Muscle of arm (tissue), 12 donors: Measurements from ENCODE around the gene ITGA7. TPM values are rescaled to one million over a fixed set of nuclear protein-coding genes. Genes with fewer than 3 reads are reported as not detected.

Experiments
- DNase-seq: peaks from one replicate; pipeline ENCODE4 v3.0.0-alpha.2; 2013
- polyA plus RNA-seq, 12 donors: library from polyadenylated mRNA; unstranded; fragments of 120-200 nt; gene quantifications; one replicate each; pipeline ENCODE4 v1.2.1, GENCODE V29; 2013; ENCODE audit not compliant: insufficient read length in 12 of 12

The ITGA7 gene
- polyA plus RNA-seq, 12 donors = 185 to 513 (median 349) TPM

DNA sequence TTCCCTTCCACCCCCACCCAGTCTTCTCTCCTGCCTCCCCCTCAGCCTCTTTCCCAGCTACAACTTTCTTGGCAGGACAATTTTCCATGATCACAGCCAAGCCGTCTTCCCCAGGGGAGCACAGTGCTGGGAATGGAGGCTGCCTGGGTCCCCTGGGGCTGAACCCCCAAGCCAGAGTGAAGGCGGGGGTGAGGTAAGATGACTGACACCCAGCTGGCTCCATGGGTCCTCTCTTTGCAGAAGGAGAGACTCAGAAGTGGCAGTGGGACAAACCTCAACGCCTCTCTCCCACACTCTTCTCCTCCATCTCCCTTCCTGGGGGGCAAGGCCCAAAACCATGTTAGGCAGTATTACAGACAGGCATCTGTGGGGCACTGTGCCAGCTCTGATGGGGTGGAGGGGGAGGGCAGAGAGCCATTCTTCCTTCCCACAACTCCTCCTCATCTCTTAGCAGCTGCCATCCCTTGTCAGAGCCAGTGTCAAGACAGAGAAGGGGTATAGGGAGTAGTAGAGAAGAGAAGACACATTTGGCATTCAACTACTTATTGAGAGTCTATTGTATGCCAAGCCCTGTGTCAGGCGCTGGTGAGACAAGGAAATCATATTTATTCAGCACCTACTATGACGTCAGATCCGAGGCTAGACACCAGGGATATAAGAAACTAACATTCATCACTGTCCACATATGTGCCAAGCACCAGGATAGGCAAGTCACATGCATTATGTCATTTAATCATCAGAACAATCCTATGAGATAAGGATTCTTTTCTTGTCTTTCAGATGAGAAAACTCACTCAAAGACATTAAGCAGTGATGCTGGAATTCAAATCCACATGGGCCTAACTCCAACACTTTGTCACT, 3.6 kb downstream of the ITGA7 start:
- no peak for DNase-seq

DNA sequence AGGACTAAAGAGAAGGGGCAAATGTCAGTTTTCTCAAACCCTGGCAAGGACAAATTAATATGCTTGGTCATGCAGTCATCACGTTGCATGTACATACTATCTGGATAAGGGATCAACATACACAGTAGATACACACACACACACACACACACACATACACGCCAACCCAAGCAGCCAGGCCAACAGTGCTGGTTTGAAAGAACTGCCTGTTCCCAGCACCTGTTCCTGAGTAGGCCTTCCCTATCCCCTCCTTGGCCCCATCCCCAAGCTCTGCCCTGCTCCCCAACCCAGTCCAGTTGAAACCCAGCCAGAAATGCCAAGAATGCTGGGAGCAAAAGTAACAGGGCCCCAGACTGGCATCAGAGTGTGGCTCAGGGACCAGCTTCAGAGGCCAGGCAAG, 4.4 kb downstream of the ITGA7 start:
- no peak for DNase-seq

DNA sequence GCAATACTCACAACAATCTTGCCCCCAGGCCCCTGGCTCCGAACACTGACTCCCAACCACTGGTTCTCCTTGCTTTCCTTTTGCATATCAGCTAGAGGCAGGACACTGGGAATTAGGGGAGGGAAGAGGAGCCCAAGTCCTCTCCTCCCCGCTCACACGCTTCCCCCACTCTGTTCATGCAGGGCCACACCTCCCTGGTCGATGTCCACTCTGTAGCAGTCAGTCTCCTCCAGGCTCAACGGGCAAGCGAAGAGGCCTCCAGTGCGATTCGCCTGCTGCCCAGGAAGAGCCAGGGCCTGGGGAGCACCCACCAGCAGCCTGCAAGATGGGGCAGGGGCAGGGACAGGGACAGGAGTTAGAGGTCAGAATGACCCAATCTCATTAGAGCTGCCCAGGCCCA, 4.8 kb downstream of the ITGA7 start:
- DNase-seq = no peak

DNA sequence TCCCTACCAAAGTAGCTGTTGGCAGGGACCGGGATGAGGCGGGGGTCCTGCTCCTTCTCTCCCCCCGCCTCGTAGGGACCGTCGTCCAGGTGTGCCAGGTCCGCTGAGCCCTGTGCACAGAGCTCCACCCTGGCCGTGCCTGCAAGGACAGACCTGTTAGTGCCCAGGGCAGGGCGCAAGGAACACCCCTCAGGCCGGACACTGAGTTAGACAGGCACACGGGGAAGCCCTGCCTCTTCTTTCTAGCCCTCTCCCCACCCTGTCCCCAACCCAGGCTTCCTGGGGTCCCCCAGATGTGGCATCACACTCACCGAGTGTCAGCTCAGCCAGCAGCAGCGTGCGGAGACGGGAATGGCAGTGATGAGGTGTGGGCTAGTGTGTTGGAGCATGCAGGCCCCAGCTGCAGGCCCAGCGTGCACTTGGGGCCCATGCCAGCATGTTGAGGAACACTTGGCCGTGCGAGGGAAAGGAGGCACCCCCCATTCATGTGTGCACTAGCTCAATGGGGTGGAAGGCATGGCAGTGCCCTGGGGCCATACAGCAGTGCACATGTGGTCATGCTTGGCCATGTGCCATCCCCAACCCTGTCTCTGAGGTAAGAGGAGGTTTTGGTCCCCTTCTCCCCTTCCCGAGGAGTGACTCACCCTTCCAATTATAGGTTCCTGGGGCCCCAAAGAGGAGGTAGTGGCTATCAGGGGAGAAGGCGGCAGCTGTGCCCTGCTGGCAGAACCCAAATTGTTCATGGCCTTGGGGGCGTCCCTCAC, 7.3 kb downstream of the ITGA7 start:
- DNase-seq = no peak

DNA sequence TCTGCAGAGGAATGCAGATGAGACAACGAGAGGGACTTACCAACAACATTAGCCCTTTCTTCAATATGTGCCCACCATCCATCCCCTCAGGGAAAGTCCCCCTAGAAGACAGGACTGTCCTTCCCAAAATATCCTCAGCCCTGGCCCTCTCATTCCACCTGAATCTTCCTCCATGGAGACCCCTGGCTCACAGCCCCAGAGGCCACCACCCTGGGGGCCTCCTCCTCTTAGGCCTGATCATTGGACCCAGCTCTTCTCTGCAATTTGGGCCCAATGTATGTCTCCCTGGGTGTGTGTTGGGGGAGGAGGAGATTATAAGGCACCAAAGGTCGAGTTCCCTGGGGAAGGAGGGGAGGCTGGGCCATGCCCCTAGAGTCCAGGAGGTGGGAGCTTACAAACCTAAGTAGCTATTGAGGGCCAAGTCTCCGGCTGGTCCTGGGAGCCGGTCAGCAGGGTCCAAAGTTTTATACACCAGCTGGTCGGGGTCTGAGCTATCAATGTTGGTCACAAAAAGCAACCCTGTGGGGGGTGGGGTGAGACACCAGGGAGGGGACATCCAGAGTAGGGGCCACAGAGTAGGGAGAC, 8.1 kb downstream of the ITGA7 start:
- DNase-seq = no peak

DNA sequence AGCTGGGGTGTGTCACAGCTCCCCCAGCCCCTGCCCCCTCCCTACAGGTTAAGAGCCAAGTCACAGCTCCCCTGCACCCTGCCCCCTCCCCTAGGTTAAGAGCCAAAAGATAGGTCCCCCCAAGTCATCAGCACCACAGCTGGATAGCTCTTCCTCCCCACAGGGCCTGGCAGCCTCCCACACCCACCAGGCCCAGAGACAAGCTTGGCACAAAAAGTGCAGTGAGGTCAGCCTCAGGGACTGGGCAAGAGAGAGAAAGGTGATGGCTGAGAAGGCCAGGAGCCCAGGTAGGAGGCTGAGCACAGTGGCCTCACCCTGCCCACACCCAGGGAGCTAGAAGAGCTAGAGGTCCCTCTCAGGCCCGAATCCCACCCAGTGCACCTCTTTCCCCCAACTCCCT, 8.7 kb downstream of the ITGA7 start:
- no peak for DNase-seq

DNA sequence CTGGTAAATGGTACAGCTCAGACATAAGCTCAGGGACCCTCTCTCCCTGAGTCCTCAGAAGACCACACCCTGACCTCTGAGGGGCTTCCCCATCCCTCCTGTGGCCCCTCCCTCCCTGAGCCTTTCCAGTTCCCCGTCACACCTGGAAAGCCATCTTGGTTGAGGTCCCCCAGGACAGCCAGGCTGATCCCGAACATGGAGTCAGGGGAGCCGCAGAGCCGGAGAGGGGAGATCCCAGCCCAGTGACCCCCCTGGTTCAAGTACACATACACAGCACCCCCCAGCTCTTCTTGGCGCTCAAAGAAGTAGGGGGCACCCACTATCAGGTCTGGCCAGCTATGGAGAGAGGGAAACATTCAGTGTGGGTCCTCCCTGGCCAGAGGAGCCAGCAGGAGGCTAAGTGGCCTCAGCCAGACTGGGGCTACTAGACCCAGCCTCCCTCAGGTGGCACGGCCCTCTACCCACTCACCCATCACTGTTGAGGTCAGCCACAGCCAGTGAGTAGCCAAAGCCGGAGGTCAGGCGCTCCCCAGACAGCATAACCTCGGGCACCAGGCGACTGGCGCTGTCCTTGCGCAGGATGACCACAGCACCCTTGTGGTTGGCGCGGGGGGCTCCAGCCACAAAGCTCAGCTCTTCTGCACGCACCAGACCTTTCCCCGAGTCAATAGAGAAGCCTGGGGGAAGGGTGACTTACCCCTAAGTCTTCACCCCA, 9.3 kb downstream of the ITGA7 start:
- DNase-seq = no peak

DNA sequence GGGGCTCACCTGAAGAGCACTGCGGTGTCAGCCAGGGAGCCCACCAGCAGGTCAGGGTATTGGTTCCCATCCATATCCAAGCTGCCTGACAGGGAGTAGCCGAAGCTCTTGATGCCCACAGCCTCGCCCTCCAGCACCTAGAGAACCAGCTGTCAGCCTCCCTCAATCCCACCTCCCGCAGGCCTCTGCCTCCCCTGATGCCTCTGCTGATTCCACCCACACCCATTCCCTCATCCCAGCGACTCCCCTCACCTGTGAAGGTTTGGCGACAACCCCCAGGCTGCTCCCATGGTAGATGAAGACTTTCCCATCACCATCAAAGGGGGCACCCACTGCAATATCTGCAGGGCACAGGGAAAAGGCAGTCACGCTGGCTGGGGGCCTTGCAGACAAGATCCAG, 10.0 kb downstream of the ITGA7 start:
- DNase-seq = no peak

DNA sequence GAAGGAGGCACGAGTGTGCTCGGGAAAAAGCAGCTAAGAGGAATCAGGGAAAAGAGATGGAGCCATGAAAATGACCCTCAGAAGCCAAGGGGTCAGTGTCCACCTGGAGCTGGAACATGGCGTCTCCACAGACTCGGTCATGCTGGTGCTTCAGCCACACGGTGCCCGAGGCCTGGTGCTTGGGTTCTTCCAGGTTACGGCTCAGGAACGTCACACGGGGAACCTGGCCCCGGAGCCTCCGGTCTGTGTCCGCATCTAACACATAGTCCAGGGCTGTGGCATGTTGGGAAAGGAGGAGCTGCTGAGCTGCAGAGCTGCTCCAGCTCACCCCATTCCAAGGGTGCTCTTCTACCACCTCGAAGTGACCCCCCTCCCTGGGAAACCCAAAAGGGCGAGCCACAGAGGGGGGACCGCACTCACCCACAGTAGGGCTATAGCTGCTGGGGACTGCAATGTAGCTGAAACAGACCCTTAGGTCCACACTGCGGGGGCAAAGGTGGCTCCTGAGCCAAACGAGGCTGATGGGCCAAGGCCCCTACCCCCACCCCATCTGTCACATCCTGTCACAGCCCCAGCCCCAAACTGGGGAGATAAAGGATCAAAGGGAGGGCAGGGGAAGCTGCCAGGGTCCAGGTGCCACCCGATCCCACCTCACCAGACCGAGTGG, 10.8 kb downstream of the ITGA7 start:
- DNase-seq = no peak

DNA sequence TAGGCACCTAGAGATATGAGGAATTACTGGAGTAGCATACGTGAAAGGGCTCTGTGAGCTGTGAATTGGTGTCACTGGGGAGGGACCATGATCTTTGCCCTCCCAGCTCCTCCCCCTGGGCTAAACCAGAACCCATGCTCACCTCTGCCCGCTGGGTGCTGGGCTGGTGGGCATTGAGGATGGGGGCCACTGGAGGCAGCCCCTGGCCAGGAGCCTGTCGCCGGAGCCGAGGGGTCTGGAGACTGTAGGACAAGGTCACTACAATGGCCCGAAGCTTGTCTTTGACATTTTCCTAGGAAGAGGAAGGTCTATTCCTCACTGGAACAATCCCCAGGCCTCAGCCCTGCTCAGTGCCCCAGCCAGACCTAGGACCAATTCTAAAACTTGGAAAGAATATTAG, 11.6 kb downstream of the ITGA7 start:
- DNase-seq = no peak

DNA sequence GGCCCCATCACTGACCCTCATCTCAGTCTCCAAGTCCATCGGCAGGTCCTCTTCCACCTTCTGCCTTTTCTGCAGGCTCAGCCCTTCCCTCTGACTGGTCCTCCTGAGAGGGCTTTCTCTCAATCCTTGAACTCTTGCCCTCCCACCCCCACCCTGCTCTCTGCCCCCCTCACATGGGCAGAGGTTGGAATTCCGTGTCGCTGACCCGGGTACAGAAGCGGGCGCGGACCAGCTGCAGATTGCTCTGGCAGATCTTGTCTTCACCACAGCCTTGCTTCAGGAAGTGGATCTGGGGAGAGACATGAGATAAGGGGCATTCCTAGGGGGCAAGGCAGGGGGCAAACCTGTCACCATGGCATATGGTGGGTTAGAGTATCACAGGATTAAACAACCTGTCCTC, 12.4 kb downstream of the ITGA7 start:
- DNase-seq = no peak

DNA sequence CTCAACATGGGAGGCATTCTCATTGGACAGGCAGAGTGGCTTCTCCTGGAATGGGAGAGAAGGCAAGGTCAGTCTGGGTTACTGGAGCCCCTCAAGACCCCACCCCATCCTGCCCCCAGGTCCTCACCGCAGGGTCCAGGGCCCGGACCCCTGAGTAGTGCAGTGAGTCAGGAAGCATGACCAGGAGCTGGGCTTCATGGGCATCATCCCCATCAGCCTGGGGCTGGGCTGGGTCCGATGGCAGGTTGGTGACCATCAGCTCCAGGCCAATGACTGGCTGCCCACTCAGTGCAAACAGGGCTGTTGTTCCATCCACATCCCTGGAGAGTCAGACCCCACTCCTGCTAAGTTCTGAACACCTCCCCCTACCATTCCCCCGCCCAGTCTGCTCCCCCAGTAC, 13.1 kb downstream of the ITGA7 start:
- DNase-seq = no peak

DNA sequence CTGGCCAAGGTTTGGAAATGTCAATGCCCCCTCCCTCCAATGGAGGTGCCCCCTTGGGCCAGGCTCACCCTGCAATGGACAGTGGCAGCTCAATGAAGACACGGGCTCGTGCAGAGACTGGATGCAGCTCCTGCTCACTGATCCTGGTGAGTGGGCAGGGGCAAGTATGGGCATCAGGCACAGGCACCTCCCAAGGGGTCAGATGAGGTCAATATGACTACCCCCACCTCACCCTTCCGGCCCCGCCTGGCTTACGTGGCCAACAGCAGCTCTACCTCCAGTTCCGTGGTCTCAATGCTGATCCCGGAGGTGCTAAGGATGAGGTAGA, 13.6 kb downstream of the ITGA7 start:
- DNase-seq = no peak

DNA sequence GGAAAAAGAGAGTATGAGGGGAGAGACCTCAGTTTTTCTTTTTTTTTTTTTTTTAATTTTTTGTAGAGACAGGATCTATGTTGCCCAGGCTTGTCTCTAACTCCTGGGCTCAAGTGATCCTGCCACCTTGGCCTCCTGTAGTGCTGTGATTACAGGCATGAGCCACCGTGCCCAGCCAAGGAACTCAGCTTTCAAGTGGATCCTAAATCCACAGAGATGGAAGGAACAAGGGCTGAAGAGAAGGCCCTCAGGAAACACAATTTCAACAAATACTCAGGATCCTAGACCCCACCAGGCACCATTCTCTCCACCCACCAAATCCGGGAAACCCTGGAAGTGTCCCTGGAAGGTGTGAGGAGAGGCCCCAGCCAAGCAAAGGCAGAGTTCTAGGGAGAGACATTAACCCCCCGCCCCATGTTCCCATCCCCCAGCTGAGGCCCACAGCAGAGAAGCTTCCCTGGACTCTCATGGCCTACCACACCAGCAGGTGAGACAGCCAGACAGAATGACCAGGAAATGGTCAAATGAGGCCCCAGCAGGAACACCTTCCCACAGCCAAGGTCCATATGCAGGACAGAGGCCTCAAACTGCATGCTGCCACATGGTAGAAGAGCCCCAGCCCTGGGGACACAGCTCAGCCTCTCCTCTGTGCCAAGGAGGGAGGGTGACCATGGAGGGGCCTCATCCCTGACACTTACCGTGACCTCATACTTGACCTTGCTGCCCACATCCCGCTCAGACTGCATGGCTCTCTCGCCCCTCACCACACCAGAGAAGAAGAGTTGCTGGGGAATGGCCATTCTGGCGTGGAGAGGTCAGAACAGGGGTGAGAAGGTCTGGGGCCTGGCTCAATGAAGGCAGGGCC, 14.1 kb downstream of the ITGA7 start:
- DNase-seq = no peak

DNA sequence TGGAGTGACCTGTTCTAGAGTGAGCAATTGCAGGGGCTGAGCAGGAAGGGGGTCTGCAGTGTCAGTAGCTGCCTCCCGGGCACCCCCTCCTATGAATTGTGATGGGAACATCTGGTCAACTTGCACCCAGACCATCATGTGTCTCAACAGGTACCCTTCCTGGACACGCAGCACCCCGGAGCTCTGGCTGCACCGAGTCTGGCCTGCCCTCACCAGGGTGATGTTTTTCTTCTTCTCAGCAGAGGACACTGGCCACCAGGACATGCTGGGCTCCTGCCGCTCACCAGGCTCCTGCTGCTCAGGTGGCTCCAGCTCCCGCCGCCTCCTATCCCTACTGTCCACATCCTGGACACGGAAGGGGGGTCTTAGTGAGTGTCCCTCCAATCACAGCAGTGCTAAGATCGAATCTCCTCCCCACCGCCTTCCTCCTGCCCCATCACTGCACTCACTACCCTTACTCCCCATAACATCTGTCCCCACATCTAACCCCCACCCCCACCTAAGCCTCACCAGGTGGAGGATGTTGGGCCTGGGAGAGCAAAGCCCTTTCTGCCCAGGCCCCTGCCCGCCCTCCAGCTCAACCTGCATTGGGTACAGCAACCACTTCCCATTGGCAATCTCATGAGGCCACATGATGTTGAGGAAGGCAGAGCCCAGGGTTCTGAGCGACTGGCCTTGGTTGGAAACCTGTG, 14.9 kb downstream of the ITGA7 start:
- DNase-seq = no peak

DNA sequence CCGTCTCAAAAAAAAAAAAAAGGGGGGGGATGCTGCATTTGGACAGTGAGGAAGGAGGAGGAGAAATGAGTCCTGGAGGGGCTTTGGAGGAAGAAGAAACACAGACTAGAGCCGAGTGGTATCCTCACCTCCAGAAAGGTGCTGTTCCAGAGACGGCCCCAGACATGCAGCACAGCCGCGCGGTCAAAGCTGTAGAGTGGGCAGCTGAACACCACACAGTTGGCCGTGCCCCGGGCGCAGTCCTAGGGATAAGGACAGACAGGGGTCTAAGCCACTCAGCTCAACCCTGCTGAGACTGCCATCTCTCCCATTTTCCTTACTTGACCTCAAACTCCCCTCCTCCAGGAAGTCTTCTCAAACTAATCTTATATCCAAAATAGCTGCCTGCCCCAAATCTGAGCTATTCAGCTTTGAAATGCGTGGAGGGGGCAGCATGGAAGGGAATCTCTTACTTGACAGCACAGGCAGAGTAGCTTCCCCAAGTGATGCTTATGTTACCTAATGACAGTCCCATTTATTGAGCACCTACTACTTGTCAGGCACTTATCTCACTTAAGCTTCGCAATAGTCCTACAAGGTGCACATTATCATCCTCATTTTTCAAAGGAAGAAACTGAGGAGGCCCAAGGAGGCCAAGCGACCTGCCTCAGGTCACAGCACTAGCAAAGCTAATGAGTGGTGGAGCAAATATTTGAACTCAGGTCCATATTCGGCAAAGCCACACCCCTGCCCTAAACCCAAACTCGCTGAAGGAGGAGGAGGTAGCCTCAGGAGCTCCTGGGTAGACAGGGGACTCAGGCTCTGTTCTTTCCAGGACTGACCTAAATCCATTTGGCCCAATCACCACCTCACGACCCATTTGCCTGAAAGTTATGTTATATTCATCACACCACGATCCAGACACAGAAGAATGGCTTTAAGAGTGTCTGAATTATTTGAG, 18.7 kb downstream of the ITGA7 start:
- no peak for DNase-seq

DNA sequence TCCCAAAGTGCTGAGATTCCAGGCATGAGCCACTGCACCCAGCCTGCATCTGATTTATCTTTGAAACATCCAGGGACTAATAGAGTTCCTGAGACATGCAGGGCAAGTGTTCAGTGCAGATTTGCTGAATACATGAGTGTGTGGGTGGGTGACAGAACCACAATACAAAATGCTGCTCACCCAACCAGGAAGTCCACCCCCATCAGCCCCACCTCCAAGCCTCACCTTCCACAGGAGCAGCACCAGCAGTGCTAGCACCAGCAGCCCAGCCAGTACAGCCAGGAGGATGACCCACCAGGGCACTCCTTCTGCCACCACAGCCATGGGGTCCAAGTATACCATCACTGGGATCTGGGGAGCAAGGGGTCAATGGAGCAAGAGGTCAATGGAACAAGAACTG, 20.0 kb downstream of the ITGA7 start:
- no peak for DNase-seq

DNA sequence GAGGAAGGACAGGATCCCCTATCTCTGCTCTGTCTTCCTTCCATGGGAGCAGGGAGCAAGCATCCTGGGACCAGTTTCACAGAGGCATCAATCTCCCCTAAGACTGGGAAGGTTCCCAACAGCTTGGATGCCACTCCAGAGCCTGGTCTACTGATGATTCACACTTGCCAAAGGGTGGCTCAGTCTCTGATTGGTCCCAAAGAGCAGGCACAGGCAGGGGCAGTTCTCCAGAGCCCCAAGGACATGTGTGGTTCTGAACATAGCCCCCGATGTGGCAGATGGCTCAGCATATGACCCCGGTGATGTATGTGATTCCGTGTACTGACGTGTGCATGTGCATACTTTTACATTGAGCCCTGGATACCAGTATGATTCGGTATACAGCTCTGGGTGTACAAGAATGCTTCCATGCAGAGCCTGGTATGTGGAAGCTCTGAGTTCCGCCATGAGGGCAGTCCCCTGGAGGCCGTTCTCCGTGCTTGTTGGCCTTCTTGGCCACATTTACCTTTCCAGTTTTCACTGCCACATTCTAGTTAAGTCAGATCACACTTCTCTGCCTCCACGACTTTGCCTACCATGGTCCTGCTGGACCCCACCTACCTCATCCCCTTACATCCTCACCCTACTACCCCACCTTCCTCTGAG, 21.2 kb downstream of the ITGA7 start:
- no peak for DNase-seq

DNA sequence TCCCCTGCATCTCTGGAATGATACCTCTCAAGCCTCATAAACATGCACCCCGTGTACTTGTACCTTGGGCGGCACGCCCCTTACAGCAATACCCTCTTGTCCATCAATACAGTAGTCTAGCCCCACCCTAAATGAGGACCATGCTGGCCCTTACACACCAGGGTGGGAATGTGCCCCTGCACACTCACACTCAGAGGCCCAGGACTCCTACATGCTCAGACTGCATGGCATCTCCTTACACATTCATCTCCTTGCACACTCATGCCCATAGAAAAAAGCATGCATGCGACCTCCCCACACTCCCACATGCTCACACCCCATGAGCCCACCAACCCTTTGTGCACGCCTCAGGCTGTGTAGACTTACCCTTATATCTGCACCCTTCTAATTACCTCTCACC, 22.0 kb downstream of the ITGA7 start:
- DNase-seq = no peak
